Heart right ventricle (tissue), 16 donors: ENCODE results near the gene CXCL1. TPM values are rescaled to one million over a fixed set of nuclear protein-coding genes. Genes with fewer than 3 reads are reported as not detected.

Source experiments
- ATAC-seq, 8 donors: fragments of 200-7000 bp; cut with Tn5 transposase; one replicate each; pipeline ENCODE4 v1.9.1; 2020; ENCODE audit warnings: mild to moderate bottlenecking in 8 of 8, moderate library complexity in 8 of 8, moderate number of reproducible peaks in 1 of 8
- DNase-seq, 2 donors: peaks; one replicate each; pipeline ENCODE4 v3.0.0-alpha.2; 2020
- H3K27ac ChIP-seq, 10 donors: fragments of 200-600 bp; sonication (generic) in 2 of 10; one replicate each; pipeline versions ENCODE4 v1.5.0 to v1.8.0; 2020 to 2022; ENCODE audit warnings: mild to moderate bottlenecking in 3 of 10
- H3K27me3 ChIP-seq, 7 donors: fragments of 200-600 bp; one replicate each; pipeline ENCODE4 v1.8.0; 2021 to 2022; ENCODE audit warnings: mild to moderate bottlenecking in 2 of 7
- H3K36me3 ChIP-seq, 9 donors: fragments of 200-600 bp; sonication (generic) in 1 of 9; one replicate each; pipeline versions ENCODE4 v1.5.0 to v1.8.0; 2020 to 2022; ENCODE audit warnings: mild to moderate bottlenecking in 2 of 9
- H3K4me1 ChIP-seq, 9 donors: fragments of 200-600 bp; sonication (generic) in 1 of 9; one replicate each; pipeline versions ENCODE4 v1.5.0 to v1.8.0; 2020 to 2022; ENCODE audit warnings: mild to moderate bottlenecking in 4 of 9
- H3K4me3 ChIP-seq, 10 donors: fragments of 200-600 bp; sonication (generic) in 2 of 10; one replicate each; pipeline versions ENCODE4 v1.5.0 to v1.8.0; 2020 to 2022; ENCODE audit warnings: mild to moderate bottlenecking in 7 of 10, moderate library complexity in 2 of 10
- H3K9me3 ChIP-seq, 11 donors: fragments of 200-600 bp in 10 of 11; sonication (generic) in 2 of 11; one replicate each; pipeline versions ENCODE4 v1.5.0 to v1.8.0; 2013 to 2022; ENCODE audit warnings: mild to moderate bottlenecking in 2 of 11, control low read depth in 1 of 11, moderate library complexity in 1 of 11
- WGBS, 2 donors: extraction: QIAGEN DNeasy Blood & Tissue Kit; methylation state at CpG; one replicate each; pipeline ENCODE4 v1.1.7; 2013; ENCODE audit warnings: inconsistent platforms in 1 of 2; 5-methylcytosine and 5-hydroxymethylcytosine counted together
- intact Hi-C, 10 donors: fragments of 100-400 bp; cut with DNase I; formaldehyde crosslinking; loops; one replicate each; pipeline versions ENCODE4 v1.11.1 to v1.14.2; 2022
- polyA plus RNA-seq, 2 donors: library from polyadenylated mRNA; stranded (reverse); fragments of 200-250 nt; gene quantifications; one replicate each; pipeline ENCODE4 v1.2.3, GENCODE V29; 2013
- total RNA-seq, 10 donors: library from RNA; stranded (reverse); fragmentation: NEBNext Ultra II Directional in 3 of 10; extraction: Animal tissue kit (Norgen Biotek cat#: 25700) in 3 of 10; gene quantifications; one replicate each; pipeline versions ENCODE4 v1.2.1 to v1.2.4, GENCODE V29; 2021 to 2023
- TF ChIP-seq, protein P1 (sequence below), 9 donors: fragments of 200-600 bp; sonication (generic) in 2 of 9; IDR thresholded peaks; one replicate each; pipeline versions ENCODE4 v1.5.0 to v1.8.0; 2021 to 2022; ENCODE audit warnings: antibody characterized with exemption in 9 of 9, mild to moderate bottlenecking in 5 of 9, moderate library complexity in 1 of 9
- donor health status: Arrhythmogenic right ventricular cardiomyopathy.
- donor health status: ischemic (EF 13 %, LVEDD 7.1; RV severe dilation, severe dysfunction).
- donor health status: healthy with polysubstance abuse.
- donor health status: DM: no; HTN: yes; CAD: no.
- donor health status: DM: no; HTN: no; CAD: no.
- donor health status: ischemic (EF 25% LVEDD 6.9; RV normal size, moderate dysfunction).
- donor health status: ischemic (EF 25% LVEDD 5.7; RV mildly dilated, moderate dysfunction).
- donor health status: healthy.
- donor health status: DM: yes; HTN: yes; CAD: no.
- donor health status: Ischemic cardiomyopathy.
- donor health status: ischemic (EF 35%, LVEDD 5.7; RV mildly dilated, moderate dysfunction).
- donor health status: nonischemic (EF 11% LVEDD 7.7; RV severe dilation, severe dysfunction).
- donor health status: DM: yes; HTN: yes; CAD: no.
- donor health status: PGD.
- donor health status: ischemic (EF 29% LVEDD 5.4; RV normal size, mild dysfunction).
- donor health status: nonischemic (EF 23%, LVEDD 6.1; RV moderate dilation, normal function).

The CXCL1 gene
- total and polyA plus RNA-seq, 12 donors: 0.30 to 15.0 (median 1.5) TPM

DNA sequence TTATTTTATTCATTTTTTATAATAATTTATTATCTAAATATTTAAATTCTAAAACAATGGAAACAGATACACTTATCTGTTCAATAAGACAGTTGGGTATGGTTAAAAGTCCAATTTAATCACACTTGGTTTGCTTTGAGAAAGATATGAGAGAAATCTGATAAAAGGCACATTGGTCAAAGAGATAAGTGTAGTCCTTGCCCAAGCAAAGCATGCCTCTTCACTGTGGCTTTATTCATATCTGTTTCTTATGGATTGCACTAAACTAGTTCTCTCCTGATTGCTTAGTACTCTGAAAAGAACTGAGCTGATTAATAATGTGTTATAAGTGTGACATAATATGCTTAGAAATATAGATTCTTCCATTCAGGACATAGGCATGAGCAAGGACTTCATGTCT is 39.8 kb downstream of the CXCL1 start:
- no peak for ATAC-seq
- no peaks in the 10 kb centered on the region for H3K4me1 ChIP-seq

DNA sequence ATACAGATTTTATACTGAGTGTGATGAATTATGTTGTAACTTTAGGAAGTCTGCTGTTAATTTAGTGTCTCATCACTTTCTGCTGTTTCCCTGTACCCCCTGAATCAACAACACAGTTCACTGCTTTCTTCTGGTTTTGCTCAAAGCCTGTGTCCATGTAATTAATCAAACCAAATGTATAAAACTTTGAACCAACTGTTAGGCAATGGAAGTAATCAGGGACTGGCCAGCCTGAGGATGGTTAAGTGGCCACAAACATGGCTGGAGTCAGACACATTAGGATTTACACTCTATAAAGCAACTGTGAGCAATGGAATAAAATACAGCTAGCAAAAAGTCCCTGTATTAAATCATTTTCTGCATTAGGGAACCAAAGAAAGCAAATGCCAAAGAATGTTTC is 42.6 kb downstream of the CXCL1 start:
- no peaks in the 10 kb centered on the region for H3K4me1 ChIP-seq
- H3K27me3 ChIP-seq: no peaks in the 10 kb centered on the region
- H3K9me3 ChIP-seq: no peaks in the 10 kb centered on the region

More for the DNA sequence above, 39.8 kb downstream of the CXCL1 start:
- TF ChIP-seq, protein P1, sequence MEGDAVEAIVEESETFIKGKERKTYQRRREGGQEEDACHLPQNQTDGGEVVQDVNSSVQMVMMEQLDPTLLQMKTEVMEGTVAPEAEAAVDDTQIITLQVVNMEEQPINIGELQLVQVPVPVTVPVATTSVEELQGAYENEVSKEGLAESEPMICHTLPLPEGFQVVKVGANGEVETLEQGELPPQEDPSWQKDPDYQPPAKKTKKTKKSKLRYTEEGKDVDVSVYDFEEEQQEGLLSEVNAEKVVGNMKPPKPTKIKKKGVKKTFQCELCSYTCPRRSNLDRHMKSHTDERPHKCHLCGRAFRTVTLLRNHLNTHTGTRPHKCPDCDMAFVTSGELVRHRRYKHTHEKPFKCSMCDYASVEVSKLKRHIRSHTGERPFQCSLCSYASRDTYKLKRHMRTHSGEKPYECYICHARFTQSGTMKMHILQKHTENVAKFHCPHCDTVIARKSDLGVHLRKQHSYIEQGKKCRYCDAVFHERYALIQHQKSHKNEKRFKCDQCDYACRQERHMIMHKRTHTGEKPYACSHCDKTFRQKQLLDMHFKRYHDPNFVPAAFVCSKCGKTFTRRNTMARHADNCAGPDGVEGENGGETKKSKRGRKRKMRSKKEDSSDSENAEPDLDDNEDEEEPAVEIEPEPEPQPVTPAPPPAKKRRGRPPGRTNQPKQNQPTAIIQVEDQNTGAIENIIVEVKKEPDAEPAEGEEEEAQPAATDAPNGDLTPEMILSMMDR (IDR thresholded peaks at IDR 0.05): no peak
- Histone ChIP-seq H3K27me3 (no peaks in the 10 kb centered on the region), H3K4me3 (no peak overlapping the region), H3K36me3 (no peaks in the 10 kb centered on the region), H3K27ac (no peak overlapping the region), H3K9me3 (no peaks in the 10 kb centered on the region)
- no peak for DNase-seq
- intact Hi-C loops: no loop called here

DNA sequence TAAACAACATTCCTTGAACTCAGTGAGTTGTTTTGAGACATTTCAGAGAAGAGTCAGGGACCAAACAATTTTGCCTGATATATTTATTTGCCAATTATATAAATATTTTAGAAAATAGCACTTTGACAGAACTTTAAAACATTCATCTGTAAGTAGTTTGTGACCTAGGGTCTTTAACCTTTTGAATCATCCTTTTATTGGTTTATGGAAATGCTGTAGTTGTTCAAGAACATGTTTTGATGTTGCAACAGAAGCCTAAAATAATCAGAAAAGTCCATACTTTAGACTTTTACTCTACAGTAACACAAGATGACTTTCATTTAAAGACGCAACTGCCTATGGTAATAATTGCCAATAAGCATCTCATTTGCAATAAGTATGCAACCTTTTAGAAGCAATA is 43.0 kb downstream of the CXCL1 start:
- intact Hi-C loops: no loop called here
- WGBS, 2 donors: 0 to 2% methylated on average over 1 of the region's 1 CpG
- Histone ChIP-seq H3K4me3 (no peak overlapping the region), H3K4me1 (peaks cover 0 to 3% (median 0%) of the 10 kb centered on the region in 9 donors), H3K27me3 (no peaks in the 10 kb centered on the region), H3K27ac (no peak overlapping the region), H3K9me3 (no peaks in the 10 kb centered on the region), H3K36me3 (no peaks in the 10 kb centered on the region)
- DNase-seq (no peak), ATAC-seq (no peak)
- TF ChIP-seq, protein P1 (IDR thresholded peaks at IDR 0.05): no peak

More for the DNA sequence above, 42.6 kb downstream of the CXCL1 start:
- no peak for ATAC-seq
- Histone ChIP-seq H3K27ac (no peak overlapping the region), H3K36me3 (no peaks in the 10 kb centered on the region), H3K4me3 (no peak overlapping the region)
- DNase-seq: no peak
- TF ChIP-seq, protein P1 (IDR thresholded peaks at IDR 0.05): no peak
- intact Hi-C loops: no loop called here

DNA sequence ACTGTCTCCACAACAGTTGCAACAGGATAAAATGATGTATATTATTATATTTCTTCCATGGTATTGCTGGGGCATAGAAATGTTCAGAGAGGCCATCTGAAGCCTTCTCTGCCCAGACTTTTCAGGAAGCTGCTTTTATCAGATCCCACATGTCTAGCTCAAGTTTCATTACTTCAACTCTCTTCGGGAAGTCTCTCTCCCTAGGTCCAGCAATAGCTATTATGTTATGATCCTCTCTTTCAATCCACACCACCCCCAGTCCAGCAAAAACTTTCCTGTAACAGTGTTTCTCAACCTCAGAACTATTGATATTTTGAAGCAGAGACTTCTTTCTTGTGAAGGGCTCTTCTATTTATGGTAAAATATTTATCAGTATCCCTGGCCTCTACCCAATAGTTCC is 44.9 kb downstream of the CXCL1 start:
- no peak for ATAC-seq
- WGBS, 2 donors: 64 to 65% methylated on average over 1 of the region's 1 CpG
- Histone ChIP-seq H3K9me3 (no peaks in the 10 kb centered on the region), H3K4me3 (no peak overlapping the region), H3K36me3 (no peaks in the 10 kb centered on the region), H3K27me3 (no peaks in the 10 kb centered on the region), H3K4me1 (peaks cover 0 to 12% (median 0%) of the 10 kb centered on the region in 9 donors), H3K27ac (no peak overlapping the region)
- intact Hi-C loops: no loop called here
- no peak for DNase-seq
- TF ChIP-seq, protein P1 (IDR thresholded peaks at IDR 0.05): no peak
